CD4-positive, alpha-beta T cell treated with Interleukin-17A for 4 hours (primary cell): Measurements from ENCODE around the gene BTBD9.
"Not testable (repeated sequence)": the region's sequence is repeated elsewhere in the genome, so short reads cannot be mapped to it uniquely, and the experiment has no call there.

Source experiments
- DNase-seq: peaks from one replicate; pipeline ENCODE4 v3.0.0-alpha.2; 2020; ENCODE audit warnings: mixed read lengths

The BTBD9 gene

GRCh38 chr6:38133932-38134703, 505.6 kb downstream of the BTBD9 start:
- DNase-seq = no peak

DNA sequence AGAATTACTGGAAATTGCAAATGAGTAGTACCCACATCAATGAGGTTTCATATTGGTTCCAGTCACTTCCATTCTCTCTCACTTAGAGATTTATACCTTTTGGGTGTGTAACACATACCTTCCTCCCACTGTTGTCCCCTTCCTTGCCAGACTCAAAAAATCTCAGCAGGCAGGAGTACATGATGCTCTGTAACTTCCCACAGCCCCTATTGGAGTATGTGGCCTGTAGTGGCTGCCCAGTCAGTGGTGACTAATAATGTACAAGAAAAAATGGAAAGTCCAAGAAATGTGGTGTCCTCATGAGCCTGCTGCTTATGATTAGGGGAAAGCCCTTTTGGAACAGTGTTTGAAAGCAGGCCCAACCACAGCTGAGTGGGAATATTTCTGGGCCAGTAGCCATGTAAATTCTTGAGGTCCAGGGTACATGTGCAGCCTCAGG, 508.2 kb downstream of the BTBD9 start:
- no peak for DNase-seq

GRCh38 chr6:38127284-38127683, 512.4 kb downstream of the BTBD9 start:
- no peak for DNase-seq

DNA sequence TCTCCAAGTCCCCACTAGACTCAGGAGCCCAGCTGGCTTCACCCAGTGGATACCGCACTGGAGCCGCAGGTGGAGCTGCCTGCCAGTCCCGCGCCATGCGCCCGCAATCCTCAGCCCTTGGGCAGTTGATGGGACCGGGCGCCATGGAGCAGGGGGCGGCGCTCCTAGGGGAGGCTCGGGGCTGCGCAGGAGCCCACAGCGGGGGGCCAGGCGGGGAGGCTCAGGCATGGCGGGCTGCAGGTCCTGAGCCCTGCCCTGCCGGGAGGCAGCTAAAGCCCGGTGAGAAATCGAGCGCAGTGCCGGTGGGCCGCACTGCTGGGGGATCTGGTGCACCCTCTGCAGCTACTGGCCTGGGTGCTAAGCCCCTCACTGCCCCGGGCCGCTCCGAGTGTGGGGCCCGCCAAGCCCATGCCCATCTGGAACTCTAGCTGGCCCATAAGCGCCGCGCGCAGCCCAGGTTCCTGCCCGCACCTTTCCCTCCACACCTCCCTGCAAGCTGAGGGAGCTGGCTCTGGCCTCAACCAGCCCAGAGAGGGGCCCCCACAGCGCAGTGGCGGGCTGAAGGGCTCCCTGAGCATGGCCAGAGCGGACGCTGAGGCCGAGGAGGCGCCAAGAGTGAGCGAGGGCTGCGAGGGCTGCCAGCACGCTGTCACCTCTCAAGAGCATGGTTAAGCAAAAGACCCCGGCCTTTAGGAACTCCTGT, 515.4 kb downstream of the BTBD9 start:
- not testable (repeated sequence) for DNase-seq

GRCh38 chr6:38119516-38119915, 520.2 kb downstream of the BTBD9 start:
- no peak for DNase-seq

GRCh38 chr6:38118791-38119365, 520.9 kb downstream of the BTBD9 start:
- DNase-seq = no peak
